ENCODE results near the gene TMEM258. TPM values are rescaled to one million over a fixed set of nuclear protein-coding genes. Genes with fewer than 3 reads are reported as not detected.

Gene TMEM258
- polyA plus RNA-seq (2012; rRNA removed): 454 and 617 TPM in 2 replicates
- 466 and 537 TPM in 2 replicates for polyA plus RNA-seq (2012; cell fraction: cytosol; rRNA removed)
- polyA plus RNA-seq (2012; cell fraction: nucleus; rRNA removed): 90.9 and 135 TPM in 2 replicates

GRCh38 chr11:61792310-61793082 lies at the start of gene TMEM258, which contains the start of gene FEN1:
Gene TMEM258 (minus strand): TSS chr11:61792599. CDS start chr11:61792558, 41 bp downstream.
Gene FEN1 (plus strand): TSS chr11:61792911. CDS start chr11:61795362, 2,451 bp downstream.
- peak within 1 kb of the TSS; percentile 99 for H3K9ac ChIP-seq
- H3K79me2 ChIP-seq (ENCODE audit: insufficient read depth): peaks cover 77% of the 10 kb centered on the region
- CTCF ChIA-PET: interaction anchor here (0.9 to 12.0 kb wide), 14 partner anchors 11 to 315 kb away, joined by 3 to 285 read pairs (median 4); partner anchors contain the start of genes FADS1 and MYRF
- peak within 1 kb of the TSS; percentile 99 to 100 for H3K27ac ChIP-seq (ENCODE audit: low read depth in 2 of 2, low read length in 1 of 2)
- POLR2A ChIA-PET: interaction anchor here (0.7 to 2.3 kb wide), 17 partner anchors 9 to 430 kb away, joined by 3 to 47 read pairs (median 4); partner anchors contain the start of genes FADS1, FADS2 and TMEM138
- H3K36me3 ChIP-seq (replicated peaks in 1 of 2; ENCODE audit: control insufficient read depth in 1 of 2, insufficient read depth in 2 of 2, low read length in 1 of 2): peaks cover 18 to 45% of the 10 kb centered on the region in 2 experiments
- no peaks in the 10 kb centered on the region for H3K9me2 ChIP-seq
- H3K4me3 ChIP-seq (ENCODE audit: low read depth in 2 of 2, low read length in 1 of 2): peak within 1 kb of the TSS; percentile 95 to 98
- 2% methylated on average over 39 of the region's 61 CpGs for WGBS (ENCODE audit: low lambda C conversion rate)
- peaks cover 5 to 19% of the 10 kb centered on the region in 2 experiments; a peak in 3 of 4 replicates for H3K4me1 ChIP-seq (ENCODE audit: control insufficient read depth in 1 of 2, insufficient read depth in 2 of 2, low read depth in 1 of 2, low read length in 1 of 2)
- peak within 1 kb of the TSS; percentile 91 for H3K4me2 ChIP-seq
- DNase-seq: peak; percentile 88
- peak within 1 kb of the TSS; percentile 85 for H2AFZ ChIP-seq (ENCODE audit: low read depth)
- H3F3A ChIP-seq (replicated peaks; ENCODE audit: insufficient read depth): peaks cover 21% of the 10 kb centered on the region
- no peaks in the 10 kb centered on the region for H3K9me3 ChIP-seq
- no peaks in the 10 kb centered on the region; the same call in 1 of the 2 replicates for H4K20me1 ChIP-seq (ENCODE audit: insufficient read depth)
- H3K27me3 ChIP-seq (ENCODE audit: insufficient read depth): no peaks in the 10 kb centered on the region
- TF ChIP-seq, protein P1, sequence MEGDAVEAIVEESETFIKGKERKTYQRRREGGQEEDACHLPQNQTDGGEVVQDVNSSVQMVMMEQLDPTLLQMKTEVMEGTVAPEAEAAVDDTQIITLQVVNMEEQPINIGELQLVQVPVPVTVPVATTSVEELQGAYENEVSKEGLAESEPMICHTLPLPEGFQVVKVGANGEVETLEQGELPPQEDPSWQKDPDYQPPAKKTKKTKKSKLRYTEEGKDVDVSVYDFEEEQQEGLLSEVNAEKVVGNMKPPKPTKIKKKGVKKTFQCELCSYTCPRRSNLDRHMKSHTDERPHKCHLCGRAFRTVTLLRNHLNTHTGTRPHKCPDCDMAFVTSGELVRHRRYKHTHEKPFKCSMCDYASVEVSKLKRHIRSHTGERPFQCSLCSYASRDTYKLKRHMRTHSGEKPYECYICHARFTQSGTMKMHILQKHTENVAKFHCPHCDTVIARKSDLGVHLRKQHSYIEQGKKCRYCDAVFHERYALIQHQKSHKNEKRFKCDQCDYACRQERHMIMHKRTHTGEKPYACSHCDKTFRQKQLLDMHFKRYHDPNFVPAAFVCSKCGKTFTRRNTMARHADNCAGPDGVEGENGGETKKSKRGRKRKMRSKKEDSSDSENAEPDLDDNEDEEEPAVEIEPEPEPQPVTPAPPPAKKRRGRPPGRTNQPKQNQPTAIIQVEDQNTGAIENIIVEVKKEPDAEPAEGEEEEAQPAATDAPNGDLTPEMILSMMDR (IDR thresholded peaks at IDR 0.05): no peak
- TF ChIP-seq SMC3 (IDR thresholded peaks at IDR 0.05; ENCODE audit: low read depth, low read length): no peak
- TF ChIP-seq SIN3A (IDR thresholded peaks at IDR 0.05; ENCODE audit: borderline replicate concordance, low read depth, low read length): peak; percentile 91
- no peak for TF ChIP-seq TEAD4 (IDR thresholded peaks at IDR 0.05; ENCODE audit: borderline replicate concordance, insufficient read depth)
- no peak for TF ChIP-seq EP300 (IDR thresholded peaks at IDR 0.05; ENCODE audit: borderline replicate concordance in 1 of 2, low read depth in 1 of 2, low read length in 1 of 2)
- no peak for TF ChIP-seq TCF12 (IDR thresholded peaks at IDR 0.05)
- no peak; the same call in 1 of the 2 replicates for TF ChIP-seq FOSL2 (IDR thresholded peaks at IDR 0.05; ENCODE audit: borderline replicate concordance, low read depth)
- TF ChIP-seq TAF1 (IDR thresholded peaks at IDR 0.05; ENCODE audit: borderline replicate concordance, low read depth, low read length): peak; percentile 92
- TF ChIP-seq IRF3 (IDR thresholded peaks at IDR 0.05; ENCODE audit: low read depth, low read length): no peak
- TF ChIP-seq PBX3 (IDR thresholded peaks at IDR 0.05): no peak
- peak; percentile 96 for TF ChIP-seq GABPA (IDR thresholded peaks at IDR 0.05; ENCODE audit: low read depth)
- TF ChIP-seq FOXJ3 (CRISPR knock-in tag; IDR thresholded peaks at IDR 0.05): no peak
- TF ChIP-seq MAX (IDR thresholded peaks at IDR 0.05; ENCODE audit: low read depth): peak; percentile 81
- no peak for TF ChIP-seq FOXM1 (IDR thresholded peaks at IDR 0.05; ENCODE audit: low read depth)
- TF ChIP-seq USF1 (IDR thresholded peaks at IDR 0.05; ENCODE audit: borderline replicate concordance, low read depth): peak; percentile 100
- no peak for TF ChIP-seq EZH2phosphoT487 (IDR thresholded peaks at IDR 0.05; ENCODE audit: borderline replicate concordance, low read depth)
- TF ChIP-seq, protein P2, sequence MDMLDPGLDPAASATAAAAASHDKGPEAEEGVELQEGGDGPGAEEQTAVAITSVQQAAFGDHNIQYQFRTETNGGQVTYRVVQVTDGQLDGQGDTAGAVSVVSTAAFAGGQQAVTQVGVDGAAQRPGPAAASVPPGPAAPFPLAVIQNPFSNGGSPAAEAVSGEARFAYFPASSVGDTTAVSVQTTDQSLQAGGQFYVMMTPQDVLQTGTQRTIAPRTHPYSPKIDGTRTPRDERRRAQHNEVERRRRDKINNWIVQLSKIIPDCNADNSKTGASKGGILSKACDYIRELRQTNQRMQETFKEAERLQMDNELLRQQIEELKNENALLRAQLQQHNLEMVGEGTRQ (IDR thresholded peaks at IDR 0.05; ENCODE audit: borderline replicate concordance, low read depth, low read length): peak; percentile 84
- no peak for TF ChIP-seq JUND (IDR thresholded peaks at IDR 0.05)
- TF ChIP-seq RFX5 (IDR thresholded peaks at IDR 0.05; ENCODE audit: low read length): no peak
- TF ChIP-seq RCOR1 (IDR thresholded peaks at IDR 0.05; ENCODE audit: low read length): no peak
- TF ChIP-seq MEF2A (IDR thresholded peaks at IDR 0.05; ENCODE audit: borderline replicate concordance, low read depth): no peak
- TF ChIP-seq YY1 (IDR thresholded peaks at IDR 0.05; ENCODE audit: low read depth): peak; percentile 78; the same call in 1 of the 2 replicates
- TF ChIP-seq, protein P3, sequence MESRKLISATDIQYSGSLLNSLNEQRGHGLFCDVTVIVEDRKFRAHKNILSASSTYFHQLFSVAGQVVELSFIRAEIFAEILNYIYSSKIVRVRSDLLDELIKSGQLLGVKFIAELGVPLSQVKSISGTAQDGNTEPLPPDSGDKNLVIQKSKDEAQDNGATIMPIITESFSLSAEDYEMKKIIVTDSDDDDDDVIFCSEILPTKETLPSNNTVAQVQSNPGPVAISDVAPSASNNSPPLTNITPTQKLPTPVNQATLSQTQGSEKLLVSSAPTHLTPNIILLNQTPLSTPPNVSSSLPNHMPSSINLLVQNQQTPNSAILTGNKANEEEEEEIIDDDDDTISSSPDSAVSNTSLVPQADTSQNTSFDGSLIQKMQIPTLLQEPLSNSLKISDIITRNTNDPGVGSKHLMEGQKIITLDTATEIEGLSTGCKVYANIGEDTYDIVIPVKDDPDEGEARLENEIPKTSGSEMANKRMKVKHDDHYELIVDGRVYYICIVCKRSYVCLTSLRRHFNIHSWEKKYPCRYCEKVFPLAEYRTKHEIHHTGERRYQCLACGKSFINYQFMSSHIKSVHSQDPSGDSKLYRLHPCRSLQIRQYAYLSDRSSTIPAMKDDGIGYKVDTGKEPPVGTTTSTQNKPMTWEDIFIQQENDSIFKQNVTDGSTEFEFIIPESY (IDR thresholded peaks at IDR 0.05; ENCODE audit: borderline replicate concordance, low read depth): no peak
- TF ChIP-seq RAD21 (IDR thresholded peaks at IDR 0.05; ENCODE audit: low read length): no peak
- peak; percentile 91 for TF ChIP-seq ELF1 (IDR thresholded peaks at IDR 0.05)

Measured in SK-N-SH (cell line).